Progenitor cell of endocrine pancreas (in vitro differentiated cells): ENCODE measurements around the gene TTC23. TPM values are rescaled to one million over a fixed set of nuclear protein-coding genes. Genes with fewer than 3 reads are reported as not detected.

Source experiments
- DNase-seq: peaks from one replicate; pipeline ENCODE4 v3.0.0; 2021; ENCODE audit warnings: low spot score; ENCODE audit not compliant: unreplicated experiment
- H3K27ac Mint-ChIP-seq: 2 replicates; pipeline ENCODE4 v1.8.0; 2021; ENCODE audit warnings: mild to moderate bottlenecking, moderate library complexity, mixed read lengths
- H3K27me3 Mint-ChIP-seq: 2 replicates; pipeline ENCODE4 v1.8.0; 2021; ENCODE audit warnings: mixed read lengths
- H3K36me3 Mint-ChIP-seq: 2 replicates; pipeline ENCODE4 v1.8.0; 2022; ENCODE audit warnings: mixed read lengths; ENCODE audit not compliant: insufficient read depth
- H3K4me1 Mint-ChIP-seq: 2 replicates; pipeline ENCODE4 v1.8.0; 2021; ENCODE audit warnings: low read depth, mixed read lengths
- H3K4me3 Mint-ChIP-seq: 2 replicates; pipeline ENCODE4 v1.8.0; 2021; ENCODE audit warnings: low read depth, mild to moderate bottlenecking, moderate library complexity, mixed read lengths
- H3K9me3 Mint-ChIP-seq: 2 replicates; pipeline ENCODE4 v1.8.0; 2021; ENCODE audit warnings: low read depth, mixed read lengths
- total RNA-seq: library from RNA; stranded (reverse); gene quantifications from 2 replicates; pipeline ENCODE4 v1.2.1, GENCODE V29; 2021
- TF ChIP-seq, protein P1 (sequence below): fragments of 200-600 bp; sonication (generic); IDR thresholded peaks from one replicate; pipeline ENCODE4 v1.5.0; 2021; ENCODE audit warnings: antibody characterized with exemption, mild to moderate bottlenecking; ENCODE audit not compliant: unreplicated experiment

TTC23 gene
- total RNA-seq, 1 donor from 2014 or later: 28.4 TPM

DNA sequence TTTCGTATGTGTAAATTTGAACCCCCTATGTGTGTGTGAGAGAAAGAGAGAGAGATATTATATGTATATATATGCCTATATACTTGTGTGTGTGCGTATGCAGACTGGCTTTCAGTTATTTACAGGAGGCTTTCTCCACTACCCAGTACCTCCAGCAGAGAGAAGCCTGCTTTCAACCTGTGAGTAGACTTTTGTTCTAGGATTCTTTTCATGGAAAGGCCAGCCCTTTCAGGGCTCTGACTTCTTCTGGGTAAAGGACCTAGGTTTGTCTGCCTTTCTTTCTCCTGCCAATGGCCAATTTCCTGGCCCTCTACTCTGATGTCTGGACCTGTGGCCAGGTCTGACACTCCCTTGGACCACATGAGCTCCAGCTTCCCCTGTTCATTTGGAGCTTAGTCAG, 25.7 kb upstream of the TTC23 start:
- Mint-ChIP-seq H3K9me3 (peaks cover 5% of the 10 kb centered on the region), H3K36me3 (peaks cover 12% of the 10 kb centered on the region), H3K4me1 (no peaks in the 10 kb centered on the region), H3K27ac (no peak overlapping the region), H3K27me3 (no peaks in the 10 kb centered on the region), H3K4me3 (no peak overlapping the region)
- TF ChIP-seq, protein P1, sequence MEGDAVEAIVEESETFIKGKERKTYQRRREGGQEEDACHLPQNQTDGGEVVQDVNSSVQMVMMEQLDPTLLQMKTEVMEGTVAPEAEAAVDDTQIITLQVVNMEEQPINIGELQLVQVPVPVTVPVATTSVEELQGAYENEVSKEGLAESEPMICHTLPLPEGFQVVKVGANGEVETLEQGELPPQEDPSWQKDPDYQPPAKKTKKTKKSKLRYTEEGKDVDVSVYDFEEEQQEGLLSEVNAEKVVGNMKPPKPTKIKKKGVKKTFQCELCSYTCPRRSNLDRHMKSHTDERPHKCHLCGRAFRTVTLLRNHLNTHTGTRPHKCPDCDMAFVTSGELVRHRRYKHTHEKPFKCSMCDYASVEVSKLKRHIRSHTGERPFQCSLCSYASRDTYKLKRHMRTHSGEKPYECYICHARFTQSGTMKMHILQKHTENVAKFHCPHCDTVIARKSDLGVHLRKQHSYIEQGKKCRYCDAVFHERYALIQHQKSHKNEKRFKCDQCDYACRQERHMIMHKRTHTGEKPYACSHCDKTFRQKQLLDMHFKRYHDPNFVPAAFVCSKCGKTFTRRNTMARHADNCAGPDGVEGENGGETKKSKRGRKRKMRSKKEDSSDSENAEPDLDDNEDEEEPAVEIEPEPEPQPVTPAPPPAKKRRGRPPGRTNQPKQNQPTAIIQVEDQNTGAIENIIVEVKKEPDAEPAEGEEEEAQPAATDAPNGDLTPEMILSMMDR: no peak
- no peak for DNase-seq

DNA sequence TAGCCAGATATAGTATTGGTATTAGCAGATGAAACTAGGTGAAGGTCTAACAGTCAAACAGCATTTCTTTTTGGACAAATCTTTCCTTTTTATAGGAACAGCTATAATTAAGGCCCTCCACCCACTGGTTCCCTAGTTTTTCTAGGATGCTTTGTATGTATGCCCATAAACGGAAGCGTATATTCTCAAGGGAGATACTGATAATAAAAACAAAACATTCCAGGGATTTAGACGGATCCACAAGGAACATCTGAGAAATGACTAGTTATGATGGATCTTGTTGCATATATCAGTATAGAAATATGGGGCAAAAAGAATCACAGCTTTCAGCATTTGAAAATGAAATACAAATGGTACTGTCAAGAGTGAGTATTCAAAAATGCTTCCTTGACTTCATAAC, 24.4 kb upstream of the TTC23 start:
- Mint-ChIP-seq H3K4me1 (no peaks in the 10 kb centered on the region), H3K4me3 (no peak overlapping the region), H3K27me3 (no peaks in the 10 kb centered on the region), H3K27ac (no peak overlapping the region), H3K9me3 (peaks cover 1% of the 10 kb centered on the region), H3K36me3 (peaks cover 5% of the 10 kb centered on the region)
- TF ChIP-seq, protein P1: no peak
- no peak for DNase-seq

- H3K9me3 Mint-ChIP-seq: no peaks in the 10 kb centered on the region
- peak overlapping the region; percentile 94 for H3K27ac Mint-ChIP-seq
- TF ChIP-seq, protein P1: no peak
Measured at GRCh38 chr15:99268431-99268830, 19.1 kb upstream of the TTC23 start.

DNA sequence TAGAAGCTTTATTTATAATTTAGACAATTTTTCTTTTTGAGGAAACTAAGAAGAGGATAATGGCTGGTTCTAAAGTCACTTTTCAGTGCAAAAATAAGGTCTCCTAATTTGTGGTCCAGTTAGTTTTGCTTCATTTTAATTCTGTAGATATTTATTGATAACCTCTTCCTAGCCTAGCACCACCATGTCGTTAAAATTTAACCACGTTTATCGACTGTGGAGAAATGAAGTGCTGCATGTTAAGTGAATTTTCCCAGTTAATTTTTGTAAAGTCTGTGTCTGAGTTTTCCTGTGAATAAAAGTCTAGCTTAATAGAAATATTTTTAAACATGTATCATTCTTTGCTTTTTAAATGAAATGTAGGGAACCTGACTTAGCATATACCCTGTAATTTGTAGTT, 18.6 kb upstream of the TTC23 start:
- TF ChIP-seq, protein P1: no peak
- H3K27ac Mint-ChIP-seq: peak overlapping the region; percentile 94
- H3K4me1 Mint-ChIP-seq: peaks cover 22% of the 10 kb centered on the region
- no peak for DNase-seq
- H3K4me3 Mint-ChIP-seq: peak overlapping the region; percentile 56
- H3K27me3 Mint-ChIP-seq: no peaks in the 10 kb centered on the region
- peaks cover 1% of the 10 kb centered on the region for H3K36me3 Mint-ChIP-seq
- no peaks in the 10 kb centered on the region for H3K9me3 Mint-ChIP-seq

More at GRCh38 chr15:99268431-99268830, 19.1 kb upstream of the TTC23 start:
- Mint-ChIP-seq H3K36me3 (peaks cover 1% of the 10 kb centered on the region), H3K4me1 (peaks cover 22% of the 10 kb centered on the region), H3K4me3 (peak overlapping the region; percentile 56), H3K27me3 (no peaks in the 10 kb centered on the region)
- no peak for DNase-seq

DNA sequence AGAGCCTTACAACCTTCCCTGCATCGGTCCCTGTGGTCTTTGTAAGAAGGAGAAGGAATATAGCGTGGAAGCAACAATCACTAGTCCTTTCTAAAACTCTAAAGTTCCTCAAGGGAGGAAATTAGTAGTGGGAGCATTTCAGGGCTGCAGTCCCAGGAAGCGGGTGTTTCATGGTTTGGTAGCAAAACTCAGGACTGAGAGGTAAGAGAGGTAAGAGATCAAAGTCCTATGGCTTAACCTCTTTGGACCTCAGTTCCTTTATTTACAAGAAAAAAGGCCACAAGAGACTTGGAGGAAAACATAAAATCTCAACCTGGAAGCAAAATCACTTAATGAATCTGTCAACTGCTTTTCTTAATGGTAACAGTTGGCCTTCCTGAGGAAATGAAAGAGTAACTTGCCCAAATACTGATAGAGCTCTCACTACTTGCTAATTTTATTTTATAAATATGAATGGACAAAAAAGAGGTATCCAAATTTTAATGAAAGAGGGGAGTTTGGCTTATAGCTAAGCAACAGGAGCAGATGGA, 16.2 kb upstream of the TTC23 start:
- Mint-ChIP-seq H3K27ac (no peak overlapping the region), H3K9me3 (no peaks in the 10 kb centered on the region)

More for the DNA sequence above, 16.2 kb upstream of the TTC23 start:
- no peak for DNase-seq
- Mint-ChIP-seq H3K27me3 (no peaks in the 10 kb centered on the region), H3K4me1 (peaks cover 22% of the 10 kb centered on the region), H3K4me3 (no peak overlapping the region), H3K36me3 (peaks cover 4% of the 10 kb centered on the region)
- TF ChIP-seq, protein P1: no peak
